Activated gamma-delta T cell treated with Interleukin-2 at 50 U/mL for 16 hours (primary cell): ENCODE data around the gene PRR15.
"Not testable (repeated sequence)": the region's sequence is repeated elsewhere in the genome, so short reads cannot be mapped to it uniquely, and the experiment has no call there.

Experiments
- DNase-seq: peaks from one replicate; pipeline ENCODE4 v3.0.0-alpha.2; 2020

PRR15 gene, protein sequence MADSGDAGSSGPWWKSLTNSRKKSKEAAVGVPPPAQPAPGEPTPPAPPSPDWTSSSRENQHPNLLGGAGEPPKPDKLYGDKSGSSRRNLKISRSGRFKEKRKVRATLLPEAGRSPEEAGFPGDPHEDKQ

DNA sequence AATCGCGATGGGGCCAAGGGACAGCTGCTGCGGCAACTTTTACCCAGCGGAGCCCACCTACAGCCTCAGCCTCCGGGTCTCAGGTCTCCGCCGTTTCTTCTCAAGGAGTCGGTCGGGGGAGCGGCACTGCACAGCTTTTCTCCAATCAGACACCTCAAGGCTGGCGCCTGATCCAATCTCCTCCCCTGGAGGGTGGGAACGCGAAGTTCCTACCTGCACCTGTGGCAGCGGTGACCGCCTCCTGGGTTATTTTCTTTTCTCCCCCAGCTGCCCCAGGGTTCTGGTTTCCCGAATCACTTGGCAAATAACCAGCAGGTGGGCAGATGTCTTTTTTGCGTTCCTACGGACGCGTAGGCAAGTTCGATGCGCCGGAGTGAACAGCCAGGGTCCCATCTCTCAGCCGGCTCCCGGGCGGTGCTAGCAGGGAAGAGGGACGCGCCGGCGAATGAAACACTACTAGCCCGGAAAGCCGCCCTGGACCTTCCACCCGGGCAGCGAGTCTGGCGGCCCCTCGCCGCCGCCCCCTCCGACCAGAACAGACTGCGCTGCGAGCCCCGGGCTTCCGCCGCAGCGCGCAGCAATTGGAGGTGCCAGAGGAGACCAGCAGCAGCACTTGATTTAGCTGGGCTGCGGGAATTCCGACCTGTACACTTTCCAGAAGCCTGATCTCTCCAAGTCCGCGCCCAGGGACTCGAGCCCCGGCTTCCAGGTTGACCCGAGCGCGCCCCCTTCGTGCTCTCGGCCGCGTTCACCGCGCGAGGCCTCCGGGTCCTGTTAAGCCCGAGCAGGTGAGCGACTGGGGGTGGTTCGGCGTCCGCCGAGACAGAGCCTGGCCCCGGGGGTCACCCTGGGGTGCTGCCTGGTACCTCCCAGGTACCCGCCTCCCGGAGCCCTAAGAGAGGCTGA lies at the start of gene PRR15:
TSS of gene PRR15 (plus strand) at position 246 of the 906 bp plus-strand sequence. CDS start 2,495 bp downstream, outside the sequence.
- DNase-seq: no peak

DNA sequence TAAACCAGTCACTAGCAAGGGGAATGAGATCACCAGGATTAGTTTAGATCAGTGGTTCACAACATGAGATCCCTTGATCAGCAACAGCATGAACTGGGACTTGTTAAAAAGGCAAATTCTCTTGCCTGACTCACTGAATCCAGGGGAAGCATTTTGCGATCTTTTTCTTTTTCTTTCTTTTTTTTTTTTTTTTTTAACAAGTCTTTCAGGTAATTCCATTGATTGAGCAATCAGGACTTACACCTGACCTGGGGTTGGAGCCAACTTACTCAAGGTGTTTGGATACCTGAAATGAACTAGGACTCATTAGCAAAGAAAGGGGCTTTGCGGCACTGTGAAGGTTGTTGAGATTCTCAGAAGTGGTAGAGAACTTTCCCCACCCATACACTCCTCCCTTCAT lies 47.1 kb upstream of the PRR15 start:
- no peak for DNase-seq

DNA sequence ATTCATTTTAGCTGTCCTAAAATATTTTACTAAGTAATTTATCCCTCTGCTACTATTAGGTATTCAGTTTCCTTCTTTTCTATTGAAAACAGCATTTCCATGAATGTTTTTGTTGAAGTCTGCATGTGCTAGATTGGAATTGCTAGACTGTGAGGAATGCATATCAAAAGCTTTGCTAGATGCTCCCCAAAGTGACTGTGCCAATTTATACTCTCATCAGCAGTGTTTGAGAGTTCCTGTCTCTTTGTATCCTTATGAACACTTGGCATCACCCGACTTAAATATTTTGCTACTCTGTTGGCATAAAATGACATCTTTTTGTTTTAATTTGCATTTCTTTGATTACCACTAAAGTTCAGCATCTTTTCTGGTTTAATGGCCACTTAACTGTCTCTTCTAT lies 45.0 kb upstream of the PRR15 start:
- no peak for DNase-seq

DNA sequence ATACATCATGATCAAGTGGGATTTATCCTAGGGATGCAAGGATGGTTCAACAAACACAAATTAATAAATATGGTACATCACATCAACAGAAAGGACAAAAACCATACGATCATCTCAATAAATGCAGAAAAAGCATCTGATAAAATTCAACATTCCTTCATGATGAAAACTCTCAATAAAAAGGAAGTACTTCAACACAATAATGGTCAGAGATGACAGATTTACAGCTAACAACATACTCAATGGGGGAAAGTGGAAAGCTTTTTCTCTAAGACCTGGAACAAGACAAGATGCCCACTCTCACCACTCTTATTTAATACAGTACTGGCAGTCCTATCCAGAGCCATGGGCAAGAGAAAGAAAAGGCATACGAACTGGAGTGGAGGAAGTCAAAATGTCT lies 39.9 kb upstream of the PRR15 start:
- DNase-seq: no peak

DNA sequence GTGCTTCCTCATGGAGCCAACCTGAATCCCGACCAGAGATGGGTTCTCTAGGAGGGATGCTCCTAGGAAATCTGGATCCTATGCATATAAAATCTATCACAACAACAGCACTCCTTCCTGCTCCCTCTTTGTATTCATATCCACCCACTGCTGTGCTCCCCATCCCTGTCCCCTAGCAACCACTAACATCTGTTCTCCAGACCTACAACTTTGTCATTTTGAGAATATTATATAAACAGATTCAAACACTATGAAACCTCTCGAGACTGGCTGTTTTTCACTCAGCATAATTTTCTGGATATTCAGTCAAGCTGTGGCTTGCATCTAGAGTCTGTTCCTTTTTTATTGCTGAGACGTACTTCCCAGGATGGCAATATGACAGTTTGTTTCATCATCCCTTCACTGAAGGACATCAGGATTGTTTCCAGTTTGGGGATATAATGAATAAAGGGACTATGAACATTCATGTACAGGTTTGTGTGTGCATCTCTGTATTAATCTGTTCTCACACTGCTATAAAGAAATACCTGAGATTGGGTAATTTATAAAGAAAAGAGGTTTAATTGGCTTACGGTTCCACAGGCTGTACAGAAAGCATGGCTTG lies 36.0 kb upstream of the PRR15 start:
- no peak for DNase-seq

DNA sequence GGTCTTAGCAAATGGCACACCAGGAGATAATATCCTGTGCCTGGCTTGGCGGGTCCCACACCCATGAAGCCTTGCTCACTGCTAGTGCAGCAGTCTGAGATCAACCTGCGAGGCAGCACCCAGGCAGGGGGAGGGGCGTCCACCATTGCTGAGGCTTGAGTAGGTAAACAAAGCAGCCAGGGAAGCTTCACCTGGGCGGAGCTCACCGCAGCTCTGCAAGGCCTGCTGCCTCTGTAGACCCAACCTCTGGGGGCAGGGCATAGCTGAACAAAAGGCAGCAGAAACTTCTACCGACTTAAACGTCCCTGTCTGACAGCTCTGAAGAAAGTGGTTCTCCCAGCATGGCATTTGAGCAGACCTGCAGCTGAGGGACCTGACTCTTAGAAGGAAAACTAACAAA lies 35.1 kb upstream of the PRR15 start:
- DNase-seq: not testable (repeated sequence)

DNA sequence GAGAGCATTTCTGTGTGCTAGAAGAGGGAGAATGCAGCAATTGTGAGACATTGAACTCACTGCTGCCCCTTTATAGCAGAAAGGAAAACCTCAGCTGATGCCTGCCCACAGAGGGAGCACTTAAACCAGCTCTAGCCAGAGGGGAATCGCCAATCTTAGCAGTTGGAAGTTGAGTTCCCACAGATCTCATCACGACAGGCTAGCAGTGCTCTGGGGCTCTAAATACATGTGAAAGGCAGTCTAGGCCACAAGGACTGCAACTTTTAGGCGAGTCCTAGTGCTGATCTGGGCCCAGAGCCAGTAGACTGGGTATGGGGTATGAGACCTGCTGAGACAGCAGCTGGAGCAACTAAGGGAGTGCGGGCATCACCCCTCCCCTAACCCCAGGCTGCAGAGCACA lies 25.2 kb upstream of the PRR15 start:
- no peak for DNase-seq

DNA sequence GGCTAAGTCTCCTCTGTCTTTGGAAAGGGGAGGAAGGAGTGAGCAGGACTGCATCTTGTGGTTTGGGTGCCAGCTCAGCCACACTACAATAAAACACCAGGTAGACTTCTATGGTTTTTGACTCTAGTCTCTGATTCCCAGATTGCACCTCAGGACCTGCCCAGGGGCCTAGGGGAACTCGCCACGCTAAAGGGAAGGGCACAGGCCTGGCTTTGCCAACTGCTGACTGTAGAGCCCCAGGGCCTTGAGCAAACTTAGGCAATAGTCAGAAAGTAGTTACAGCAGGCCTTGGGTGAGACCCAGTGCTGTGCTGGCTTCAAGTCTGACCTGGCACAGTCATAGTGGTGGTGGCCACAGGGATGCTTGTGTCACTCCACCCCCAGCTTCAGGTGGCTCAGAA lies 24.2 kb upstream of the PRR15 start:
- DNase-seq: no peak

DNA sequence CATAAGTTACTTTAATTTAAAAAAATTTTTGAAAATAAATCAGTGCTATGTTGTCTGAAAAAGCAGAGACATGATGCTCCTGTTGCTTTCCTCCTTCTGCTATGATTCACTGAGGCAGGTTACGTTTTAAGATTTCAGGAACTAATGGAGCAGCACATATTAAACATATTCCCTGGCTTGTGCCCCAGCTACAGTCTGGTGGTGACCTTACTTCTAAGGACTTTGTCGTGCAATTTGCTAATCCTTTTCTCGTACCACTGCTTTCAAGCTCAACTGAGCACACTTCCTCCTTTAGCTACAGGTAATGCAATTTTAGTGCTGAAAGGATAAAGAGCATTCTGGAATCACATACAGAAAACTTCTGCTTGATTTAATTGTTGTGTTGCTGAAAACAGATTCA lies 16.2 kb upstream of the PRR15 start:
- DNase-seq: no peak

DNA sequence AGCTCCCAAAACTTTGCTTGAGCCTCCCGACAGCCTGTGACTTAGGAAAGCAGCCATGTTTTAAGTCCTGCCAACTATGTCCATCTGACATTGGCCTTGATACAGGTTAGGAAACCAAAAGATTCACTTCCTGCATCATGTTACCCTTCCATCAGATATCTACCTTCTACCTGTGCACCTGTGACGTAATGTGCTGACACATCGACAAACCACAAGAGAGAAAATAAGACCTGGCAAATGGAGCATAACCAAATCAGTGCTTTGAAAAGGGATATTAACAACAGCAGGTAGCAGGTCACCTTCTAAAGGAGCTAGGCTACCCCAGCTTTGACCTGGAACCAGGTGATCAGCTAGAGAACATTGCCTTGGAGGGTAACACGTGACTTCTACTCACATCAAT lies 14.8 kb upstream of the PRR15 start:
- no peak for DNase-seq

DNA sequence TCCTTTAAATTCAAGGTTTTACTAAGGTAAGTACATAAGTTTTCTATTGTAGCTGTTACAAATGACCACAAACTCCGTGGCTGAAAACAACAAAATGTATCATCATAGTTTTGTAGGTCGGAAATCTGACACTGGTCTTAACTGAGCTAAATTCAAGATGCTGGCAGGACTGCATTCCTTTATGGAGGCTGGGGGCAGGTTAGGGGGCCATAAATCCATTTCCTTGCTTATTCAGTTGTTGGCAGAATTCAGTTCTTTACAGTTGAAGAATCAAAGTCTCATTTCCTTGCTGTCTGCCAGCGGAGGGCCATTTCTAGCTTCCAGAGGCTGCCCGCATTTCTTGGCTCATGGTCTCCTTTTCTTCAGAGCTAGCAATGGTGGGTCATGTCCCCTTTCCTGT lies 11.2 kb upstream of the PRR15 start:
- no peak for DNase-seq

DNA sequence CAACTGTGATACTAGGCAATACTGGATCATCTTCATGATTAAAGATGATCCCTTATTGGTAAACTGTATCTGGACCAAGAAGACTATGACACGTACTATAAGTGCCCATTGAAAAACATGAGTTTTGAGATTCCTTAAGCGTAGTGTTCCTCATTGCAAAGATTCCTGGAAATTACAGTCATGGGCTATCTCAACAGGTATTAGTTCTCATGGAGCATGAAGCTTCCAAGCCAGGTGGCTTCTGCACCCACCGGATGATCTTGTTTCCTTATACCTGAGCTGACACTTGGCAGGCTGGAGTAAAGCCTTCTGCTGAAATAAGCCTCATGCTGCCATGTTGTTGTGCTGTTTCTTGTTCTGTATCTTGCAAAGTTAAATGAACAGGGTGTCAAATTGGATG lies 8.6 kb upstream of the PRR15 start:
- no peak for DNase-seq

DNA sequence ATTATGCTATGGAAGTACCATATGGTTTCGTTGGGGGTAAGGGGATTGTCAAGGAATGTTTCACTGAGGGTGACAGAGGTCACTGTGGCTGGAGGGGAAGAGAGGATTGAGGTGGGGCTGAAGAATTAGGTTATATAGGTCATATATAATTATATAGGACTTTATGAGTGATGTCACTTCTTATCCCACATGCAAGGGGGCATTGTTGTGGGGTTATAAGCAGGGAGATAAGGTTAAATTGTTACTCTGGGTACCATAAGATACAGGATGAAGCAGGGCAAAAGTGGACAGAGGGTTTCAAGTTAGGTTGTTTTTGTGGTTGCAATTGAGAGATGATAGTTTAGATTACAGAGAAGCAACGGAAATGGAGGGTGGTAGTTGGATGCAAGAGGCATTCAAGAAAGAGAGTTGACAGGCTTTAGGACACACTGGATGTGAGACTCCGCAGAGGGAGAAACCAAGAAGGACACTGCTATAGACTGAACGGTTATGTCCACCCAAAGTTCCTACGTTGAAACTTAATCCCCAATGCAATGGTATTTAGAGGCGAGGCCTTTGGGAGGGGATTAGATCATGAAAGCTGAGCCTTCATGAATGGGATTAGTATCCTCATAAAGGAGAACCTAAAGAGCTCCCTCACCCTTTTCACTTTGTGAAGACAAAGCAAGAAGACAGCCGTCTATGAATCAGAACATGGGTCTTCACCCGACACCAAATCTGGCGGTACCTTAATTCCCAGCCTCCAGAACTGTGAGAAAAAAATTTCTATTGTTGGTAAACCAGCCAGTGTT lies 7.0 kb upstream of the PRR15 start:
- DNase-seq: no peak

DNA sequence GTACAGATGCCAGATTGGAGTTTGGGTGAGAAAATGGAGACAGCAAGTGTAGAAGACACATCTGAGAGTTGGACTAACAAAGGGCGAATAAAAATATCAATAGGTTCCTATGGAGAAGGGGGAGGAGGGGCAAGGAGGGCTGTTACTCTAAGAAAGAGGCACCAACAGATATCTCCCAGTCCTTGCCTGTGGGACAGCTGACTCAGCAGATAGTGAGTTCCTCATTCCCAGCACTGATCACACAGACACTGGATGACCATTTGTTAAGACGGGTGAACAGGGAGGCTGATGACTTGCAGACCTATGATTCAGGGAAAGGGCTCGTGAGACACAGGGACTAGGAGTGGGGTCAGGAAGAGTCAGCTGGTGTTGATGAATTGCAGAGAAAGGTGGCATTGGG lies 5.7 kb upstream of the PRR15 start:
- DNase-seq: no peak

DNA sequence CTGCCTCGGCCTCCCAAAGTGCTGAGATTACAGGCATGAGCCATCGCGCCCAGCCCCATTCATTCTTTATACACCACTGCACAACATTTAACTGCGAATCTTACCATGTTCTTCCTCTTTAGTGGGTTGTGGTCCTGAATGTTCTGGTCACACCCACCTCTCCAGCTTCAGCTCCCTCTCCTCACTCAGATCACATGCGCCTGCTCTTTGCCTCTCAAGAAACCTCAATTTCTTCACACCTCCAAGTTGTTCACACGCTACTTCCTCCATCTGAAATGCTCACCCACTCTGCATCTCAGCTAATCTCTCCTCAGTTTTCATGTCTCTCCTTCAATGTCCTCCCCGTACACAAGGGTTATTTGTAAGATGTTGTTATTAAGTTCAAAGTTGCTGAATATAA lies 2.4 kb upstream of the PRR15 start:
- DNase-seq: no peak

DNA sequence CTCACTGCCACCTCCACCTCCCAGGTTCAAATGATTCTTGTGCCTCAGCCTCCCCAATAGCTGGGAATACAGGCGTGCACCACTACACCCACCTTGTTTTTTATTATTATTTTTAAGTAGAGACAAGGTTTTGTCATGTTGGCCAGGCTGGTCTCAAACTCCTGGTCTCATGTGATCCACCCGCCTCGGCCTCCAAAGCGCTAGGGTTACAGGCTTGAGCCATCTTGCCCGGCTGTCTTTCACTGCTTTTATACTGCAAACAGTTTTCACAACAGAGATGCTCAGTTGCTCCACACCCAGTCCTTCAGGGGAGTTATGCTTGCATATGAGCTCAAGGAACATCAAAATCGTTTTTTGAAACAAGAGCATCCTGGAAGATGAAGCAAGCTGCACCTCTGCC lies 1.3 kb upstream of the PRR15 start:
- no peak for DNase-seq

DNA sequence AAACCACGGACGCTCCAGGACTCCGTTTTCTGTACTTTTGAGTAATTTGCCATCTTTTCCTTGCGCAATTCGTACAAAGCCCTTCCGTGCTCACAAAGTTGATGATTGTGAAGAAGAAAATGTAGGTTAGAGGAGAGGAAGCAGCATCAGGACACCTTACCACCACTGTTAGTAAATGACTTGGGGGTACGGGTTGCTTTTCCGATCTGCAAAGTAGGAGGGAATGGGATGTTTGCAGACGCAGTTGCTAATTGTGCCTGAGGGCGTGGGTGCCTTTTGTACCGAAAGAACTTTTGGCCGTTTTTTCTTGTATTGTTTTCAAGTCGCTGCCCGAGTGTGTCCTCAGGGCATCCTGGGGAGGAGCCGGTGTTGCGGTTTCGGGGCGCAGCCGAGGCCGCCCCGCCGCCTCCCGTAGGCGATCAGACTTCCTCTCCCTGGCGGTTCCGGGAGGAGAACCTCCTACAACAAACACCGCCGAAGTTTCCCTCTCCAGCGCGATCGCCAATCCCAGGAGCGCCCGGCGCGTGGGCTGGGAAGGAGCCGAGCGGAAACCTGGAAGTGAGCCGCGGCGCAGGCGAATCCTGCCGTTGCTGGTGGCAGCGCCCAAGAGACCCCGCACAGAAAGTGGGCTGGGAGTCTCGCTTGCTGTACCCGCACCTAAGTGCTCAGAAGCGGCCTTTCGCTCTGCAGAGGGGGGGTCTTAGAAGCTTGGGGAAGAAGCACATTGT lies 1.0 kb downstream of the PRR15 start:
- no peak for DNase-seq

DNA sequence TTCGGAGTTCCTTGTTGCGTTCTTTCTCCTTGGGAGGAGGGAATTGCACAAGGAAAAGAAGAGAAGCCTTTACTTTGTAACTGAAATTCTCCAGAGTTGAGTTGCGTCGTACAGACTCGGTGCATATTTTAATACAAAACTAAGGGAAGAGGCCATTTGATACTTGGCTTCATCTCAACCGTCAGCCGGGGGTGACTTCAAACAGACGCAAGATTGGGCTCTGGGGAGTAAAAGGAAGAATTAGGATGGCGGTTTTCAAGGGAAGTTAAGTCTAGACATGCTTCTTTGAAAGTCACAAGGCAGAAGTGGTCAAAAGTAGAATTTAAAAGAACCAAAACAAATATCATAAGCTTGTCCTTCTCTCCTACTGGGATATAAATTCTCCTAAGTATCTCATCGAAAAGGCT lies 1.6 kb downstream of the PRR15 start:
- no peak for DNase-seq

DNA sequence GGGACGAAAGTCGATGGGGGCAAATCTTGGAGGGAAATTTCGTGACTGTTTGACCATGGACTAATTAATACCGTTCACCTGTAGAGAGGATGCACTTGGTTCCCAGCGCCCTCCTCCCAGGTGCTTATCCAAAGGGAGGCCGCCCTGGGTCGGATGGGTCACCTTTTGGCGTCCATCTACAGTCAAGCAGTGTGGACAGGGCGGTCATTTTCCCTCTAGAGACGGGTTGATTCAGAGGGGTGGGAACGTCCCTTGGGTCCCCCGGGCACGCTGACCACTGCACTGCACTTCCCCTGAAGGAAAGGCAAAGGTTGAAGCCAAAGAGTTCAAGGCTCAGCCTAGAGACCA lies 2.0 kb downstream of the PRR15 start:
- DNase-seq: no peak

DNA sequence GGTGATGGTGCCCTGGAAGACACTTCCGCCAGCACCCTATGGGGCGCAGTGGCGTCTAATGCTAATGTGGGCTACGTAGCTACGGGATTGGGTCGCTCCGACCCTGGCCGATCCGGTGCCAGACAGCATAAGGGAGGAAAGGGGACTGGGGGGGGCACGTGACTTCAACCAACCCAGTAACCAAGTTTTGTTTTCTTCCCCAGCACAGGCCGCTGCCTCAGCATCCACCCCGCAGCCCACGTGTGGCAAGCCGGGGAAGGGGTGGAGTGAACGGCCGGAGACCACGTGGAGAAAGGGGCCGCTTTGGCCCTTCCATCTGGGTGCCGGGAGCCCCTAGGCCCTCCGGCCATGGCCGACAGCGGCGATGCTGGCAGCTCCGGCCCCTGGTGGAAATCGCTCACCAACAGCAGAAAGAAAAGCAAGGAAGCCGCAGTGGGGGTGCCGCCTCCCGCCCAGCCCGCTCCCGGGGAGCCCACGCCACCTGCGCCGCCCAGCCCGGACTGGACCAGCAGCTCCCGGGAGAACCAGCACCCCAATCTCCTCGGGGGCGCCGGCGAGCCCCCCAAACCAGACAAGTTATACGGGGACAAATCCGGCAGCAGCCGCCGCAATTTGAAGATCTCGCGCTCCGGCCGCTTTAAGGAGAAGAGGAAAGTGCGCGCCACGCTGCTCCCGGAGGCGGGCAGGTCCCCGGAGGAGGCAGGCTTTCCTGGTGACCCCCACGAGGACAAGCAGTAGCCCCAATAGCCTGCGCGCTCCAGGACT lies 2.5 kb downstream of the PRR15 start:
- DNase-seq: no peak

DNA sequence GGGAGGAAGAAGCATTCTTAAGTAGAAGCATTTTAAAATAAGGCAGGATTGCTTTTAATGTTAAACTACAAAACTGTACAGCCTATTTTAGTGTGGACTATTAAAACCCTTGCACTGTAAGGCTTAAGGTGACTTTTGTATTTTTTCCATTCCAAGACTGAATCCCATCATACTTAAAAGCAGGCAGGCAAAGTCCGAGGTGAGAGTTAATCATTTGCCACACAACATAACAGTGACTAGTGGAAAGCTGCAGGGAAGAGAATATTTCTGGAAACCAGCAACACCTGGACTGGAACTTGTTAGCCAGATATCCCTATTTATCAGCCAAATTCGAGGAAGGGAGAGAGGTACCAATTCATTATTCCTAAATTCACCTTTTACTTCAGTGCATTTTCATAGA lies 3.5 kb downstream of the PRR15 start:
- DNase-seq: no peak

DNA sequence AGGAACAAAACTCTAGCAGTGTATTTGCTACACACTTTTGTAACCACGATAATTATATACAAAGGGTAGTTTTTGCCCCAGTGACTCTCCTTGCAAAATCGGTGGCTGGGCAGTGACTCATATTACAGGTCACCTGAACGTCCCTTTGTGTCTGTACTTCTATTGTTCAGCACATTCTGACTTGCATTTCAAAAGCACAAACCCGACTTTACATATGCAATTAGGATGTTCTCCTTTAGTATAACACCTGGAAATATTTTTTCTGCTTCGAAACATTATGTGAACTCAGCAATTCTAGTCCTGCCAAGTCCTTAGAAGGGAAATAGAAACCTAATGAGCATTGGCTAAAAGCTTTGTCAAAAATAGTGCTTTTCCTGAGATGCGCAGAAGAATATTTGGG lies 6.0 kb downstream of the PRR15 start:
- no peak for DNase-seq
